HG02884 (cell line): ENCODE data around the gene ATF5.
"Not testable (repeated sequence)": the region's sequence is repeated elsewhere in the genome, so short reads cannot be mapped to it uniquely, and the experiment has no call there.

Source experiments
- ATAC-seq: cut with Tn5 transposase; IDR thresholded peaks from one replicate; pipeline ENCODE4 v1.9.1; 2021; ENCODE audit warnings: mild to moderate bottlenecking, moderate library complexity; ENCODE audit not compliant: unreplicated experiment

Gene ATF5

DNA sequence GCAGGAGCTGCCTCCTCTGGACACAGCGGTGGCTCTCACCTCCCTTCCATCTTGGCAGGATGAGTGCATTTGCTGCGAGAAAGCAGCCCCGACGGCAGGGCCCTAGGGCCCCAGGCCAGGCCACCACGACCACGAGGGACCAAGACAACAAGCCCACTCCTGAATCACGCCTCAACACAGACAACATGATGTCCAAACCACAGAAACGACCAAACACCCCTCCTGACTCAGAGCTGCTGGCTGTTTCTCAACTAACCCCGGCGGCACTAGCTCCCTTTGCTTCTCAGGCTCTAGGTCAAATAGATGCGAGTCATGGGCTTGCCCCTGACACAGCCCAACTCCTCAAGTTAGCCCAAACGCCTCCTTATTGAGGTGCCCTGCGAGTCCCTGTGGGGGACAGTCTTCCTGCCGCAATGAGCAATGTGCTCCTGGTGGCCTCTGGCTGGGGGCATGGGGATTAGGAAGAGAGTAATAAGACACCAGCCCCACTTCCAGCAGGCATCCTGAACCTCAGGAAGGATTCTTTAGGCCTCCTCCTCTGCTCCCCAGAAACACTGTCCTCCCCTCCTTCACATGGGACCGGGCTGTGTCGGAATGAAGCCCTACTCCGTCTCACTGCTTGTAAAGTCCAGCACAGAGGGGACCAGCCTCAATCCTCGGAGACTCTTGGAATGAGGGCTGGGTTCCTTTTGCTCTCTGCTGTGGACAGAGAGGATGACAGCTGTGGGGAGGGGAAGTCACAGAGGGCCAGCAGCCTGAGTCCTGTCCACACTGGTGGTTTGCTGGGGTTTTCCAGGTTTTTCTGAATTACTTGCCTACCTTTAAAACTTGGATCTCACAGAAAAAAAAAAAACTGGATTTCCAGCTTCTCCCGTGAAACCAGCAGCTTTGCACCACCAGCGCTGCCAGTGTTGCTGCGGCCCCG is 6.9 kb upstream of the ATF5 start:
- no peak for ATAC-seq

DNA sequence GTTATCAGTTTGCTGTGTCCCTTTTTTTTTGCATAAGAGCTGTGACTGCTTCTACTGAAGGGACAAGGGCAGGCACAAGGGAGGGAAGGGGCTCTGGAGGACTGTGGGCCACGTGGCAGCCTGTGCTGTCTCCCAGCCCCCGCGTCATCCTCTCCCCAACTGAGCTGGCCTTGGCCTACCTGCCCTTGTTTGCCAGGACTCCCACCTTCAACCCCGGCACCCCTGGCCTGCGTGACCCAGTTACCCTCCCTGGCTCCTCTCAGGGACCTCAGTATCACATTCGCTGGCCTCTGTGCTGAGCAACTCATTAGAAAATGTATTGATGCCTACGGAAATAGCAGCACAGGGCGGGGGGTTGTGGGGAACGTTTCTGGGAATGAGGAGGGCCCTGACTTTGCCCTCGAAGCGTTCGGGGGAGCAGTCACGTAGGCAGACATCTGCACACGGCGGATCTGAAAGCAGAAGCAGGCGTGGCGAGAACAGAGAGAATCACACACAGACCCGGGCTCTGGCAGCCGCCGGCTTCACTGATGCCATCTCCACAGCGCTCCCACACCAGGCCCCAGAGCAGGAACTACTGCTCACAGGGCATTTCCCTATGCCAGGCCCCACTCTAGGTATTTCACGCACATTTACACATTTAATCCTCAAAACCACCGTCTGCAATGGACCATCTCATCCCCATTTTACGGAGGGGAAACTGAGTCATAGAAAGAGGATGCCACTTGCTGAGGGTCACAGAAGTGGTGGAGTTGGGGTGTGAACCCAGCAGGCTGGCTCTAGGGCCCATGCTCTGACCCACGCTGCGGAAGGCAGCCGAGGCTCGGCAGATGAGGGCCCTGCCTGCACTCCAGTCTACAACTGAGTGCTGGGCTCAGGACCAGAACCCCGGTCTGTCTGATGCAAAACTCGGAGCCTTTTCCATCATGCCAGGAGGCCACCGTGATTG is 5.7 kb upstream of the ATF5 start:
- ATAC-seq, result no peak

DNA sequence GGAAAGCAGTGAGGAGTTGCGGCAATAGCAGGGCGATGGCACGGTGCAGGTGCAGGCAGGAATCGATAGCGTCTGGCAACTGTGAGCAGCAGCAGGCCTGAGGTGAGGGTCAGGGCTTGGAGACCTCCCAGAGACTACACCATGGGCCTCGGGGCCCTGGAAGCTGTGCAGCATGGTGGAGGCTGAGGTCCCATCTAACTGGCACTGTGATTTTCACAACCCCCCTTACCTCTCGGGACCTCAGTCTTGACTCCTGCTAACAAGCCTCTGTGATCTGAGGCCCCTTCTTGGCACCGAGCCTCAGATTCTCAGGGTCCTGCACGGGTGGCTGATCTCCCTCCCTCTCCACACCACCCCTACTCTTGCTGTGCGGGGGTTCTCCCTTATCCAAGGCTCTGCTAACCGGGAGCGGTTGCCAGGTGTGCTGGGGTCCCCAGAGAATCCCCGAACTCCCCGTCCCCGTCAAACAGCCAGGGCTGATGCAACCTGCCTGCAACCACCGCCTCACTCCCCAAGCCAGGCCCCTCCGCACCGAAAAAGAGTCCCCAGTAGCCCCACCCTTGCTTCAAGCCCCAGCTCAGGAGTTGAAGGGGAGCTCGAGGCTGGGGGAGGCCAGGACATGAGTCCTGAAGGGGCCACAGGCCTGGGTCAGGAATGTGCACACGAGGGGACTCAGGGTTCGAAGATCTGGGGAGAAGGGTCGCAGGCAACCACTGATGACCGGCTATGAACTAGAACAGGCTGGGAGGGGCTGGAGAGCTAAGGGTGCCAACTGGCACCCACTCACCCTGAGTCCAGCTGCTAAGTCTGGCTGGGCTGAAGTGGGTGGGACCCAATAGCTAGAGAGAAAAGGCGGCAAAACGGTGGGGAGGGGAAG is 4.8 kb upstream of the ATF5 start:
- ATAC-seq, result no peak

DNA sequence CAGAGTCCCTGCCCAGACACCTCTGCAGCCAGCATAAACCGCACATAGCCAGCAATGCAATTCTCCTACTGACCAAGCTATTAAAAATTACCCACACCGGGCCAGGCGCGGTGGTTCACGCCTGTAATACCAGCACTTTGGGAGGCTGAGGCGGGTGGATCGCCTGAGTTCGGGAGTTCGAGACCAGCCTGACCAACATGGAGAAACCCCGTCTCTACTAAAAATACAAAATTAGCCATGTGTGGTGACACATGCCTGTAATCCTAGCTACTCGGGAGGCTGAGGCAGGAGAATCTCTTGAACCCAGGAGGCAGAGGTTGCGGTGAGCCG is 4.2 kb upstream of the ATF5 start:
- not testable (repeated sequence) for ATAC-seq

DNA sequence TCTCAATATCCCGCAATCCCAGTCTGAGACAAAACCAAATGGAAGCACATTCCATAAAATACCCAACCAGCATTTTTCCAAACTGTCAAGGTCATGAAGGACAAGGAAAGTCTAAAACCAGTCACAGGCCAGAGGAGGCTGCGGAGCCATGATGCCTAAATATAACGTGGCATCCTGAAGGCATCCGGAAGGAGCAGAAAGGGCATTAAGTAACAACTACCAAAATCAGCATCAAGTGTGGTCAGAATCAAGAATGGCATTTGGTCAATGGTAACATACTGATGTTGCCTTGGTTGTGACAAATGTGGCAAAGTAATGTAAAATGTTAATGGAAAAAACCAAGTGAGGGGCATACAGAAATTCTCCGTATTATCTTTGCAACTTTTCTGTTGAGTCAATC is 3.5 kb upstream of the ATF5 start:
- no peak for ATAC-seq

DNA sequence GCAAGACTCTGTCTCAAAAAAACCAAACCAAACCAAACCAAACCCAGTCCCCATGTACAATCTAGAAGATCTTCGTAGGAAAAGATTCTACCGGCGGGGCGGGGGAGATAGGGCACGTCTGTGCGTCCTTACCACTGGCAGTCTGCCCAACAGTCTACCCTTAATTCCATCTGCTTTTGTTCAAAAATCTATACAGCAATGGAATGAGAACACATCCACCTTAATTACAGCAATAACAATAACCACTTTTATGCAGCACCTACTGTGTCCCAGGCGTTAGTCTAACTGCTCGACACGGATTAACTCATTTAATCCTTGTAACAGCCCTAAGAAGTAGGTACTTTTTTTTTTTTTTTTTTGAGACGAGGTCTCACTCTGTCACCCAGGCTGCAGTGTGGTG is 2.5 kb upstream of the ATF5 start:
- ATAC-seq, result no peak

DNA sequence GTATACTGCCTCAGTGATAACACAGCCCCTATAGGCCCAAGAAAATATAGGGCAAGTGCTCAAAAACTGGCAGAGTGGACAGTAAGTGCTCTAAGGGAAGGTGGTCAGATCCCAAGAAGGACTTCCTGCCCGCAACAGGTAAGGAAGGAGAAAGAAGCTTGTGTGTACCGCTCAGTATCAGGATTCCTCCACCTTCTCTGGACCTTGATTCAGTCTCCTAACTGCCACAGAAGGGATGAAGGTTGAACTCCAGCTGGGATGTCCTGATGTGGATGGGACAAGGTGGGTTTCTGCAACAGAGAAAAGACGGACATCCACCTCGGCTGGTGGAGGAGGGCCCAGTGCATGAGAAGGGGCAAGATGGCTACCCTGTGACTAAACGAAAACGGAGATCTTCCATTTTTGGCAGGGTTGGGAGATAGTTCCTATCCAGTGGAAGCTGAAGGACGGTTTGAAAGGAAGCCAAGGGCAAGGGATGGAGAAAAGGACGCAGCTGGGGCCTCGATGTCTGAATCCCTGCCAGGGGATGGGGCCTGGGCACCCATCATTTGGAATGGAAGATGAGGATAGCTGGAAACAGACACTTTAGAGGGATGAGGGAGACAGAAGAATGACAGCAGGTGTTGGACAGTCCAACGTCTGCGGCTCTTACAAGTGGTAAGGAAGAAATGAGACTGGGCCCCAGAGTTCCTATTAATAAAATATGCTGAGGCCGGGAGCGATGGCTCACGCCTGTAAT is 1.3 kb upstream of the ATF5 start:
- ATAC-seq, result no peak

DNA sequence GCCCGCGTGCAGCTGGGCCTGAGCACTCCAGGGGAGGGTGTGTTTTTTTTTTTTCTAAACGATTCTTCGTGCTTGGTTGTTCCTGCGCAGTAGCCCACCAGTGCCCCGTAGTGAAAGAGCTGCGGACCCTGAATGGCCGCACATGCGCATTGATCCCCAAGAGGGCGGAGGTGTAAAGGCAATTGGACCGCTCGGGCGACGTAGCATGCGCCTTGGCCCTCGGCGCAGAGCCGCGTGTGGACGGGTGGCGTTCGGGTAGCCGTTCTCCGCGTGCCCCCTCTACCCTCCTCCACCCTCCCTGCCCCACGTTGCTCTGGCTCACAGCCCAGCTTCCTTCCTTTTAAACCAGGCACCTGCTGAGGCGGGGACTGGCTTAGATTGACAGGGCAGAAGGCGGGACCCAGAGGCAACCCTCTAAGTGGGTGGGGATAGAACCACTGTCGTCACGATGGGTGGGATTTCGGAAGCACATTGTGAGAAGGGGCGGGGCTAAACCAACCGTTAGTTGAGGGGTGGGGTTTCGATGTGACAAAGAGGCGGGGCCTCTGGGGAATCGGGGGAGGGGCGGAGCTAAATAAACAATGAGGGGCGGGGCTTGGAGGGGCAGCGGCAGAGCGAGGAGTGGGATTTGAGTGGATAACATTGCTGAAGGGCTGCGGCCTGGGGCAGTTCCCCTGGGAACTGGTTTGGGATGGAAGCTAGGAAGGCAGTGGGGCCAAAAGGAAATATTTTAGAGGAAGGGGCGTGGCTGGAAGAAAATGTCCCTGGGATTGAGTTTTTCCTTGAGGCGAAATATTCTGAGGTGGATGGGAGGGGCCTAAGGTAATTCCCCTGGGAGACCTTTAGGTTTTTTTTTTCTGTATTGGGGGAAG is 842 bp downstream of the ATF5 start:
- peak; percentile 48 for ATAC-seq

DNA sequence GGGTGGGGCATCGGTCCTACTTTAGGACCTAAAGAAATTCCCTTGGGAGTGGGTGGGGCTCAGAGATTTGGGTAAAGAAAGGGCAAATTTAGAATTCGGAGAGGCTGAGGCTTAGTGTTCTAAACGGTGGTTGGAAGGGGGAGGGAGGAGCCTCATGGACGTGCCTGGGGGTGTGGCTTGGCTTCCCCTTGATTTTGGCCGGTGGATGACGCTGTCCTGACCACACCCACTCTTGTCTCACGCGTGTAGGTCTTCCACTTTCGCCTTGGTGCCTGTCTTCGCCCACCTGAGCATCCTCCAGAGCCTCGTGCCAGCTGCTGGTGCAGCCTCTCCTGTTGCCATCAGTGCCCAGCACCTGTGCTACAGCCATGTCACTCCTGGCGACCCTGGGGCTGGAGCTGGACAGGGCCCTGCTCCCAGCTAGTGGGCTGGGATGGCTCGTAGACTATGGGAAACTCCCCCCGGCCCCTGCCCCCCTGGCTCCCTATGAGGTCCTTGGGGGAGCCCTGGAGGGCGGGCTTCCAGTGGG is 1.5 kb downstream of the ATF5 start:
- ATAC-seq, result no peak

DNA sequence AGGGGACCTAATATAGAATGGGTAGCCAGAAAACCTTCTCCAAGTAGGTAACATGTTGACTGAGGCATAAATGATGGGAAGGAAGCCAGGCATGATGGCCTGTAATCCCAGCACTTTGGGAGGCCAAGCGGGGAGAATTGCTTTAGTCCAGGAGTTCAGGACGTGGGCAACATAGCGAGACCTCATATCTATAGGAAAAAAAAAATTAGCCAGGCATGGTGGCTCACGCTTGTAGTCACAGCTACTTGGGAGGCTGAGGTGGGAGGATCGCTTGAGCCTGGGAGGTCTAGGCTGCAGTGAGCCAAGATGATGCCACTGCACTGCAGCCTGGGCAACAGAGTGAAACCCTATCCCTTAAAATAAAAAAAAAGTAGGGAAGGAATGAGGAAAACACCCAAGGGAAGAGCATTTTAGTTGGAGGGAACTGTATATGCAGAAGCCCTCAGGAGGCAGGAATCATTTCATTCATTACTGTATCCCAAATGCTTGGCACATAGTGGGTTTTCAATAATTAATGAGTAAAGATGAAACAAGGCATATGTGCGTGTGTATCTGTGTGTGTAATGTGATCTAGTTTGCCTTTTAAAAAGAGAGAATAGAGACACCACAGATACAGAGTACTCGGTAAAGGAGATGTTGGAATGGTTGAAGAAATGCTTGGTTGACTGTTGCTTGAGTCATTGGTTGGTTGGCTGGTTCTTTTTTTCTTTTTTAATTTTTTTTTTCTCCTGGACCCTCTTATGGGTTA is 2.5 kb downstream of the ATF5 start:
- no peak for ATAC-seq

DNA sequence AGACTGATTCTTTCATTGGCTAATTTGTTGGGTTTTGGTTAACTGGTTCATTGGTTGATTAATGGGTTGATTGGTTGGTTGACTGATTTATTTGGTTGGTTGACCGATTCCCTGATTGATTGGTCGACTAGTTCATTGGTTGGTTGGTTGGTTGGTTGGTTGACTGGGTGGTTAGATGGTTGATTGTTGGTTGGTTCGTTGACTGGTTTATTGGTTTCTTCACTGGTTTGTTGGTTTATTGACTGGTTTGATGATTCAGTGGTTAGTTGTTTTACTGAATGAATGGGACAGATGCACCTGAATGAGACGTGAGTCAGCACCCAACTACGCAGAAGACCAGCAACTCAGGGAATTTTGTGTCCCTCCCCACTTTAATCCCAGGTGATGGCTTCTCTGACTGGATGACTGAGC is 3.0 kb downstream of the ATF5 start:
- ATAC-seq, result no peak

DNA sequence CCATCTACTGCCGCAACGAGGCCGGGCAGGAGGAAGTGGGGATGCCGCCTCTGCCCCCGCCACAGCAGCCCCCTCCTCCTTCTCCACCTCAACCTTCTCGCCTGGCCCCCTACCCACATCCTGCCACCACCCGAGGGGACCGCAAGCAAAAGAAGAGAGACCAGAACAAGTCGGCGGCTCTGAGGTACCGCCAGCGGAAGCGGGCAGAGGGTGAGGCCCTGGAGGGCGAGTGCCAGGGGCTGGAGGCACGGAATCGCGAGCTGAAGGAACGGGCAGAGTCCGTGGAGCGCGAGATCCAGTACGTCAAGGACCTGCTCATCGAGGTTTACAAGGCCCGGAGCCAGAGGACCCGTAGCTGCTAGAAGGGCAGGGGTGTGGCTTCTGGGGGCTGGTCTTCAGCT is 3.7 kb downstream of the ATF5 start:
- ATAC-seq, result no peak

DNA sequence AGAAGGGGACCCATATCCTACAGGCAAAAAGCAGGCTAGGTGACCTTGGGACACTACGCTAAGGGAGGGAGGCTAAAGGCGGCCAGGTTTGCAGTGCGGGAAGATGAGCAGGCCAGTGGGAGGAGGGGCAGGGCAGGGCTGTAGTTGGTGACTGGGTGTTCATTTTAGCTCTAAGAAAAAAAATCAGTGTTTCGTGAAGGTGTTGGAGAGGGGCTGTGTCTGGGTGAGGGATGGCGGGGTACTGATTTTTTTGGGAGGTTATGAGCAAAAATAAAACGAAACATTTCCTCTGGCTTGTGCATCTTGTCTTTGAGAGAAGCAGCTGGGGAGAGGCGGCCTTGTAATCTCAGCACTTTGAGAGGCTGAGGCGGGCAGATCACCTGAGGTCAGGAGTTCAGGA is 4.6 kb downstream of the ATF5 start:
- no peak for ATAC-seq

DNA sequence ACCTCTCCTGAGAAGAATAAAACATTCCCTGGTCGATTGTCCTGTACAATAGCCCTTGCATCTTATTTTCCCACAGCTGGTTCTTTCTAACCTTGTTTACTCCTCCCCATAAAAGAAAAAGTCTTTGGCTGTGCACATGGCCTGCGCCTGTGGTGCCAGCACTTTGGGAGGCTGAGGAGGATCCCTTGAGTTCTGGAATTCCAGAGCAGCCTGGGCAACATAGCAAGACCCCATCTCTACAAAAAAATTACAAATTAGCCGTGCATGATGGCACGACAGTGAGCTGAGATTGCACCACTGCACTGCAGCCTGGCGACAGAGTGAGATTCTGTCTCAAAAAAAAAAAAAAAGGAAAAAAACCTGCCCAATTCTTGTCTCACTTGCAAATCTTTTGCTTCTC is 7.5 kb downstream of the ATF5 start:
- no peak for ATAC-seq

DNA sequence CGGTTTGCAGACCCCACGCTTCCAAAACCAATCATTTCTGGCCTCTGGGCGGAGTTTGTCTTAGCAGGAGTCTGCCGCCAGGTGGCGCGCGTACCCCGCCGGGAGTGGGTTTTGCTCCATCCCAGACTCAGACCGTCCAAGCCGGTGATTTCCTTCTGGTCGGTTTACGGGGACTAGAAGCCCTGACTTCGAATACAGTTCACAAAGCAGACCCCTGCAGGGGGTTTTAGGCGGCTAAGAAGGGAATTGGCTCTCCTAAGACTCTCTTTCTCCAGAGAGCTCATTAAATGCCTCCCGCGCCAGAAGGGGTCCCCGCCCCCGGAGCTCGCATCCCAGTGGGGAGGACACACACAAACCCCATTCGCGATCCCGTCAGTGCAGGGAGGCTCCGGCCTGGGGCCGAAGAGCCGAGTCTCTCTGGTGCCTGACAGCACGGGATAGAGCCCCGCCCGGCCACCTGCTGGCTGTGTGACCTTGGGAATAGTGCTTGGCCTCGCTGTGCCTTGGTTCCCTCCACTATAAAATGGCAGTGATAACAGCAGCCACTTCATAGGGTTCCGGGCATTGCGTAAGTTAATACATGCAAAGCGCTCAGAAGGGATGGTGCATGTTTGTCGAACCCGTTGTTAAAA is 8.9 kb downstream of the ATF5 start:
- ATAC-seq, result no peak

DNA sequence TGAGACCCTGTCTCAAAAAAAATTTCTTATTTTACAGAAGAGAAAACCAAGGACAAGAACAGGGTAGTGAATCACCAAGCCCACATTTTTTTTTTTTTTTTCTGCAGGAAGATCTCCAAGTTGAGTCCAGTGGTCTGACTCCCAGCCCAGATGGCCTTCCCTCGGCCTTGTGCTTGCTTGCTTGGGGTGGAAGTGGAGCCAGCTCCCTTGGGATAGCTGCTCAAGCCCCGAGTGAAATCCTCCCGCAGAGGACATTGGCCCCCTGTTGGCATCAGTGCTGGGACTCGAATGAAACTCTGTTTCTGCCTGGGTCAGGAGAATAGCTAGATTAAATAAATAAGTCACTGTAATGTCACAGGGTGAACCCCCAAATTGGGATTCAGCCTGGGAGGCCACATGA is 9.7 kb downstream of the ATF5 start:
- no peak for ATAC-seq

DNA sequence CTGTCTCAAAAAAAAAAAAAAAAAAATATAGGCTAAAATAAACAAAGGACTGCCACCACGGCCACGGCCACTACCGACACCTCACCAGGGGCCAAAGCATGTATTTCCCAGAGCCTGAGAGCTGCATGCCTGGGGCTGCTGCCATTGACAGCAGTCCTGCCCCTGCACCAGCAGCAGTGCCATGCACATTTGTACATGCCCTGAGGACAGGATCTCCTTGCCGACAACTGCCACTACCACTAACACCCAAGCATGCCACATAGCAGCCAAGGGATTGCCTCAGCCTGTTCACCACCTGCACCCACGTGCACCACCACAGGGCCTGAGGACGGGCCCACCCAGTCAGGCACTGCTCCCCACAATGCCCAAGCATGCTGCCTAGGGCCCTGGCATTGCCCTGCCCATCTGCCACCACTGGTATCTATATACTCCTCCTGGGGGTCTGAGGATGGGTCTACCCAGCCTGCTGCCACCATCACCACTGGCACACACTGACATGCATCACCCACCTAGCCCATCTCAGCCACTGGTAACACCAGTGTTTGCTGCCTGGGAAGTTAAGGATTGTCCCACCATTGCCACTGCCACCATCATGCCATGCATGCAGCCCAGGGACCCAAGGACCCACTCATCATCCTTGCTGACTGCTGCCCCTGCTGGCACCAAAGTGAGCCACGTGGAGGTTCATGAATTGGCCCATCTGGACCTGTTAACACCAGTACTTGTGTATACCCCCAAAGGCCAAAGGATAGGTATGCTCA is 10.9 kb downstream of the ATF5 start:
- ATAC-seq, result no peak
